Heart left ventricle (tissue), 13 donors: ENCODE data around the gene HORMAD2.

Experiments used
- POLR2A ChIP-seq, 2 donors: fragments of 450-650 bp; IDR thresholded peaks; one replicate each; pipeline ENCODE4 v1.6.1; 2017; ENCODE audit warnings: antibody characterized with exemption in 2 of 2, mild to moderate bottlenecking in 2 of 2, moderate library complexity in 2 of 2
- TF ChIP-seq, protein P1 (sequence below), 12 donors: fragments of 200-600 bp; sonication (generic) in 4 of 12; IDR thresholded peaks; one replicate each; pipeline versions ENCODE4 v1.5.0 to v1.8.0; 2018 to 2022; ENCODE audit warnings: antibody characterized with exemption in 12 of 12, mild to moderate bottlenecking in 5 of 12
- donor health status: ischemic (EF 13 %, LVEDD 7.1; RV severe dilation, severe dysfunction).
- donor health status: DM: no; HTN: yes; CAD: no.
- donor health status: DM: no; HTN: no; CAD: no.
- donor health status: ischemic (EF 25% LVEDD 6.9; RV normal size, moderate dysfunction).
- donor health status: ischemic (EF 25% LVEDD 5.7; RV mildly dilated, moderate dysfunction).
- donor health status: ischemic (EF 35%, LVEDD 5.7; RV mildly dilated, moderate dysfunction).
- donor health status: nonischemic (EF 11% LVEDD 7.7; RV severe dilation, severe dysfunction).
- donor health status: DM: yes; HTN: yes; CAD: no.
- donor health status: PGD.
- donor health status: ischemic (EF 29% LVEDD 5.4; RV normal size, mild dysfunction).
- donor health status: nonischemic (EF 23%, LVEDD 6.1; RV moderate dilation, normal function).

DNA sequence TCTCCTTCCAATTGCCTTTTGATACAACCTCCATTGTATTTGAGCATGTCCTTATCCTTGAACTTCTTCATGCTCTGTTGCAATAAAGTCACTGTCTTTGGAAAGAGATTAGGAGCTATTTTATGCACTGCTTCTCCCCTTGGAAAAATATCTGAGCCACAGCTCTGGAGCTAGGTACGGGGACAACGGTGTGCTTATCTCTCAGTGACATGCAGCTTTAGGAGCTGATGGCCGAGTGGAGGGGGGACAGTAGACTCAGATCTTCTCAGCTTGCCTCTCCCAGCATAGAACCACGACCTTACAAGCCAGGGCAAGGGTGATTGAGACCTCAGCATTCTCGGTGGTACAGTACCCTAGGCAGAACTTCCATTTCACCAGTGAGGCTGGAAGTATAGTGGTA lies 64.1 kb downstream of the HORMAD2 start:
- TF ChIP-seq, protein P1, sequence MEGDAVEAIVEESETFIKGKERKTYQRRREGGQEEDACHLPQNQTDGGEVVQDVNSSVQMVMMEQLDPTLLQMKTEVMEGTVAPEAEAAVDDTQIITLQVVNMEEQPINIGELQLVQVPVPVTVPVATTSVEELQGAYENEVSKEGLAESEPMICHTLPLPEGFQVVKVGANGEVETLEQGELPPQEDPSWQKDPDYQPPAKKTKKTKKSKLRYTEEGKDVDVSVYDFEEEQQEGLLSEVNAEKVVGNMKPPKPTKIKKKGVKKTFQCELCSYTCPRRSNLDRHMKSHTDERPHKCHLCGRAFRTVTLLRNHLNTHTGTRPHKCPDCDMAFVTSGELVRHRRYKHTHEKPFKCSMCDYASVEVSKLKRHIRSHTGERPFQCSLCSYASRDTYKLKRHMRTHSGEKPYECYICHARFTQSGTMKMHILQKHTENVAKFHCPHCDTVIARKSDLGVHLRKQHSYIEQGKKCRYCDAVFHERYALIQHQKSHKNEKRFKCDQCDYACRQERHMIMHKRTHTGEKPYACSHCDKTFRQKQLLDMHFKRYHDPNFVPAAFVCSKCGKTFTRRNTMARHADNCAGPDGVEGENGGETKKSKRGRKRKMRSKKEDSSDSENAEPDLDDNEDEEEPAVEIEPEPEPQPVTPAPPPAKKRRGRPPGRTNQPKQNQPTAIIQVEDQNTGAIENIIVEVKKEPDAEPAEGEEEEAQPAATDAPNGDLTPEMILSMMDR (IDR thresholded peaks at IDR 0.05), result no peak
- TF ChIP-seq POLR2A (IDR thresholded peaks at IDR 0.05), result no peak
